ENCODE data around the gene HYLS1.
"Not testable (repeated sequence)": the region's sequence is repeated elsewhere in the genome, so short reads cannot be mapped to it uniquely, and the experiment has no call there.

HYLS1 gene

DNA sequence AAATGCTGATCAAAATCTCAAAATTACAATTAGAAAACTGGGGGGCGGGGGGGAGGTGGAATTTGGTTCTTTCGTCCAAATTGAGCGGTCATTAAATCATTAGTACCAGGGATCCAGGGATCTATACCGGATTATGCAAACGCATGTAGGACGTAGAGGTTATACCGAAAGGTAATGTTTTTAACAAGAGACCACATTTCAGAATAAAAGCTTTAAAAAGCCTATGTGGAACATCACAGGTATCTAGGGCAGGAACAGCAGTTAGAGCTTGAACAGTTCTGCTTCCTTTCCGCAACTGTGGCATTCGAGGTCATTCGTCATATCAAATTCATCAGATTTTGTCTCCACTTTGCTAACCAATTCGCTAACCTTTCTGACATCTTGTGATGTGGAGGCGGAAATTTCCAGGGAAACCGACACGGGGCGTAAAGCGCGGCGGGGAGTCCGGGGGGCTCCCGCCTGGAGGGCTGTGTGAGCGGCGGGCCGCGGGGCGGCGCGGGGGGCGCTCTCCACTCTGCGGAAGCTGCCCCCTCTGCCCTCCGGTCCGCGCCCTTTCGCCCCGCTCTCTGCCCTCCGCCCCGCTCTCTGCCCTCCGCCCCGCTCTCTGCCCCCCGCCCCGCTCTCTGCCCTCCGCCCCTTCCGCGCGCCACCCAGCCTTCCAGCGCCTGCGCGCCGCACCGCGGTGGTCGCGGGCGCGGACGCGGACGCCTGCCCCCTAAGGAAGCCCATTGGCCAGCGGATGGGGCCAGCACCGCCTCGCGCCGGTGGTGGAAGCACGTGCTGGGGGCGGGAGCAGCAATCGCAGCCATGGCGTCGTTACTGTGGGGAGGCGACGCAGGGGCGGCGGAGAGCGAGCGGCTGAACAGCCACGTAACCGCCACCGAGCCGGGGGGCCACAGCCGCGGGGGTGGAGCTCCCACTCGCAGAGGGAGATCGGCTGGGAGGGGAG, 16.5 kb downstream of the HYLS1 start, which contains the start of gene DDX25:
DDX25 (plus strand) TSS at position 798 of the 949 bp plus-strand sequence; CDS start at position 808, 10 bp downstream.
- H3K4me1 ChIP-seq (ENCODE audit: control insufficient read depth, insufficient read depth, low read length): peaks cover 5% of the 10 kb centered on the region; the same call in 1 of the 2 replicates
- H3K9me3 ChIP-seq (ENCODE audit: control insufficient read depth, insufficient read depth, low read length): no peaks in the 10 kb centered on the region
- H3K27me3 ChIP-seq (ENCODE audit: control insufficient read depth, insufficient read depth, low read length): peaks cover 21% of the 10 kb centered on the region
- no peak within 1 kb of the TSS for H3K27ac ChIP-seq (ENCODE audit: low read depth, low read length)
- peaks cover 24% of the 10 kb centered on the region for H3K36me3 ChIP-seq (ENCODE audit: control insufficient read depth, insufficient read depth, low read length)
- no peak within 1 kb of the TSS for H3K9ac ChIP-seq (ENCODE audit: low read depth, low read length)
- peak within 1 kb of the TSS; percentile 100 for H3K4me3 ChIP-seq (ENCODE audit: low read depth, low read length)

DNA sequence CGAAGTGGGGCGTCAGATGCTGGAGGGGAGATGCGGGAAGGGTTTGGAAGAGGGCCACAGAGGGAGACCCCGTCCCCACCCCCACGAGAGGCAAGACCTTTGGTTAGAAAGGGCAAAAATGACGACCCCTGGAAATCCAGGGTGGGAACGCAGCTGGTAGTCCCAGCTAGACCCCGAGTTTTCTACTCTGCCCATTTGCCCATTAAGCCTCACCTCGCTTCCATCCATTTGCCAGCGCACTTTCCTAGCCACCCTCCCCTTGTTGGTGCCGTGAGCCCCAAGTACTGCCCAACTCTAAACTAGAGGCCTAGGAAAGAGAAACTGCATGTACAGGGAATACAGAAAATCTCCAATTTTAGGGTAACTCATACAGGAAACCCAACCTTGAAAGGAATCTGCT, 17.2 kb downstream of the HYLS1 start:
- no peak overlapping the region for H3K9ac ChIP-seq (ENCODE audit: low read depth, low read length)

DNA sequence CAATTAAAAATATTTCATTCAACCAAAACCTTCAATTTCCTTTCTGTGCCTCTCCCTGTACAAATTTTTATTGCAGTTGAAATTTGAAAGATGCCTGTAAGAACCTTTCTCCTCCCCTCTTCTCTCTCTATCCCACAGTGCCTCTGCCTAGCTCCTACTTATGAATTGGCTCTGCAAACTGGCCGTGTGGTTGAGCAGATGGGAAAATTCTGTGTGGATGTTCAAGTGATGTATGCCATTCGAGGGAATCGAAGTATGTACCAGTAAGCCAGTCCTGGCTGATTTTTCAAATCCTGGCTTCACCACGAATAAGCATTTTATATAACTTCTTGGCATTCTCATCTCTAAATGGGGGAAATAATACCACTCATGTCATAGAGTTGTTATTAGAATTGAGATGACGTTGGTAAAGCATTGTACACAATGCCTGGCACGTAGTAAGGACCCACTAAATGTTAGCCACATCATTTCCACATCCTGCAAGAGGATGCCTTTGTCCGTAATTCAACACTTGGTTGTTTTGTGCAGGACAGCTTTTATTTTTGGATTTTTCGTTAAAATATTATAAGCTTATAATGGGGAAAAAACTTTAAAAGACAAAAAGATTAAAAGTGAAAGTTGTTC, 22.9 kb downstream of the HYLS1 start:
- Histone ChIP-seq H3K36me3 (ENCODE audit: control insufficient read depth, insufficient read depth, low read length) (peaks cover 22% of the 10 kb centered on the region; the same call in 1 of the 2 replicates), H3K27ac (ENCODE audit: low read depth, low read length) (no peak overlapping the region), H3K27me3 (ENCODE audit: control insufficient read depth, insufficient read depth, low read length) (peaks cover 9% of the 10 kb centered on the region), H3K9me3 (ENCODE audit: control insufficient read depth, insufficient read depth, low read length) (no peaks in the 10 kb centered on the region), H3K4me1 (ENCODE audit: control insufficient read depth, insufficient read depth, low read length) (no peaks in the 10 kb centered on the region), H3K9ac (ENCODE audit: low read depth, low read length) (no peak overlapping the region), H3K4me3 (ENCODE audit: low read depth, low read length) (no peak overlapping the region)

More for the DNA sequence above, 17.2 kb downstream of the HYLS1 start:
- peaks cover 18% of the 10 kb centered on the region for H3K36me3 ChIP-seq (ENCODE audit: control insufficient read depth, insufficient read depth, low read length)
- peak overlapping the region; percentile 100 for H3K4me3 ChIP-seq (ENCODE audit: low read depth, low read length)
- H3K27me3 ChIP-seq (ENCODE audit: control insufficient read depth, insufficient read depth, low read length): peaks cover 21% of the 10 kb centered on the region
- H3K4me1 ChIP-seq (ENCODE audit: control insufficient read depth, insufficient read depth, low read length): peaks cover 5% of the 10 kb centered on the region; the same call in 1 of the 2 replicates
- no peak overlapping the region for H3K27ac ChIP-seq (ENCODE audit: low read depth, low read length)
- H3K9me3 ChIP-seq (ENCODE audit: control insufficient read depth, insufficient read depth, low read length): no peaks in the 10 kb centered on the region

DNA sequence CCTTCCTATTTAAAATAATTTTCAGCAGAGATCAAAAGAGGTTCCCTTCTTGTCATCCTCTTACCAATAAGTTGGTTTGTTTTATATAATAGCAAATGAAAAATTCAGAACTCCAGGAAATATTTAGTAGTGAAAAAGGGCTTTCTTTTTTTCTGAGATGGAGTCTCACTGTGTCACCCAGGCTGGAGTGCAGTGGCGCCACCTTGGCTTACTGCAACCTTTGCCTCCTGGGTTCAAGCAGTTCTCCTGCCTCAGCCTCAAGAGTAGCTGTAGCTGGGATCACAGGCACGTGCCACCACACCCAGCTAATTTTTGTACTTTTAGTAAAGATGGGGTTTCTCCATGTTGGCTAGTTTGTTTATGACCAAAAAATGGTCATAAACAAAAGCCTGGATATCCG, 27.1 kb downstream of the HYLS1 start:
- H3K9ac ChIP-seq (ENCODE audit: low read depth, low read length); H3K27me3 ChIP-seq (ENCODE audit: control insufficient read depth, insufficient read depth, low read length); H3K9me3 ChIP-seq (ENCODE audit: control insufficient read depth, insufficient read depth, low read length); H3K27ac ChIP-seq (ENCODE audit: low read depth, low read length); H3K4me3 ChIP-seq (ENCODE audit: low read depth, low read length); H3K4me1 ChIP-seq (ENCODE audit: control insufficient read depth, insufficient read depth, low read length): not testable (repeated sequence)
- H3K36me3 ChIP-seq (ENCODE audit: control insufficient read depth, insufficient read depth, low read length): 0 out of 2 replicates have a peak, but pooled peaks cover 11% of the 10 kb centered on the region

DNA sequence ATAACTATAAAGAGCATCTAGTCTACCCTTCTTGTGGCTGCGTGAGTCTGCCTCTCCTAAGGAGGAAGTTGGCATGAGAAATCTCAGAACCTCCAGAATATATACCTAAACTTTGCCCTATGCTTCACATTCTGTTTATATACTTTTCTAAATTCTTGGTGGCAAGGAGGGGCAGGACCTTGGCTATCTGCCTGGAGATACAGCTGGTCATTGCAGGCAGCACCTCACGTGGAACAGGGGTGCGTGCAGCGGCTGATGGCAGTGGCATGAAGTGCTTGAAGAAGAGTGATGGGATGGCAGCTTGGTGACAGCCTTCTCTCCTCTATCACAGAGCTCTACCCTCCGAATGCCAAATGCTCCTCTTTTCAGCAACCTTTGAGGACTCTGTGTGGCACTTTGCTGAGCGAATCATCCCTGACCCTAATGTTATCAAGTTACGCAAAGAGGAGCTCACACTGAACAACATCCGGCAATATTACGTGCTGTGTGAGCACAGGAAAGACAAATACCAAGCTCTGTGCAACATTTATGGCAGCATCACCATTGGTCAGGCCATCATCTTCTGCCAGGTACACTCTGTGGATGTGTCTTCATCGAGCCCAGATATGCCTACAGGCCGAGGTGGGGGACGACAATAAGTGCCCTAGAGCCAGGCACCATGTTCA, 29.3 kb downstream of the HYLS1 start:
- H3K9me3 ChIP-seq (ENCODE audit: control insufficient read depth, insufficient read depth, low read length): no peaks in the 10 kb centered on the region
- 0 out of 2 replicates have a peak, but pooled peaks cover 2% of the 10 kb centered on the region for H3K36me3 ChIP-seq (ENCODE audit: control insufficient read depth, insufficient read depth, low read length)
- no peak overlapping the region for H3K27ac ChIP-seq (ENCODE audit: low read depth, low read length)
- no peak overlapping the region for H3K9ac ChIP-seq (ENCODE audit: low read depth, low read length)
- H3K27me3 ChIP-seq (ENCODE audit: control insufficient read depth, insufficient read depth, low read length): no peaks in the 10 kb centered on the region
- no peak overlapping the region for H3K4me3 ChIP-seq (ENCODE audit: low read depth, low read length)
- no peaks in the 10 kb centered on the region for H3K4me1 ChIP-seq (ENCODE audit: control insufficient read depth, insufficient read depth, low read length)

DNA sequence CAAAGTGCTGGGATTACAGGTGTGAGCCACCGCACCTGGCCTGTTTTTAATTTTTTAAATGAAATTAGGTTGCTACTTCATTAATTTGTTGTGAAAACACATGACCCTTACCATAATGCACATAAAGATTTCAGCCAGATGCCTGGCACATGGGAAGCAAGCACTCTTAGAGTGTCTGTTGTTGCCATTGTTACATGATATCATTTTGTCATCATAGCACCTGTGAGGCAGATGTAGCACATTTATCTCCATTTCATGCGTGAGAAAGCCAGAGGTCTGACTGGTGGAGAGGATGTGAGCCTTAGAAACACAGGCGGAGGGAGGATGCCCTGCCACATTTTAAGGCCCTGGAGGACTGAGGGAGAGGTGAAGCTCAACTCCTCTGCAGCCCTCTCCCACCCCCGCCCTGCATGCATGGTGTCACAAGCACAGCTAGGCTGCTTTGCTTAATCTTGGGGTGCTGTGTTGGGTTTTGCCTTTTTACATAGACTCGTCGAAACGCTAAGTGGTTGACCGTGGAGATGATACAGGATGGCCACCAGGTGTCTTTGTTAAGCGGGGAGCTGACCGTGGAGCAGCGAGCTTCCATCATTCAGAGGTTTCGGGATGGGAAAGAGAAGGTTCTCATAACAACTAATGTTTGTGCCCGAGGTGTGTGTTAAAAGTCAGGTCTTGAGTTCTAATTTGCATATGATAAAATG, 30.8 kb downstream of the HYLS1 start:
- no peaks in the 10 kb centered on the region for H3K4me1 ChIP-seq (ENCODE audit: control insufficient read depth, insufficient read depth, low read length)
- H3K27me3 ChIP-seq (ENCODE audit: control insufficient read depth, insufficient read depth, low read length): no peaks in the 10 kb centered on the region
- H3K4me3 ChIP-seq (ENCODE audit: low read depth, low read length): no peak overlapping the region
- no peak overlapping the region for H3K27ac ChIP-seq (ENCODE audit: low read depth, low read length)
- H3K36me3 ChIP-seq (ENCODE audit: control insufficient read depth, insufficient read depth, low read length): no peaks in the 10 kb centered on the region
- H3K9me3 ChIP-seq (ENCODE audit: control insufficient read depth, insufficient read depth, low read length): no peaks in the 10 kb centered on the region
- H3K9ac ChIP-seq (ENCODE audit: low read depth, low read length): no peak overlapping the region

DNA sequence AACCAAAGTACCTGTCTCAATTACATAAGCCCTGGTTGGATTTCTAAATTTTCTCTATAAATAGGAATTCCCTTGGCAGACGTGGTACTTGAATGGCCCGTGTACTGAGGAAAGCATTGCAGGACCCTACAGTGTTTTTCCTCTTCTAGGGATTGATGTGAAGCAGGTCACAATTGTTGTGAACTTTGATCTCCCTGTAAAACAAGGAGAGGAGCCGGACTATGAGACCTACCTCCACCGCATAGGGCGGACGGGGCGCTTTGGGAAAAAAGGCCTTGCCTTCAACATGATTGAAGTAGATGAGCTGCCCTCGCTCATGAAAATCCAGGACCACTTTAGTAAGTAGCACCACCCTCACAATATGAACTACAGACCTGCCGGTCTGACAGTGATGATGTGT, 33.6 kb downstream of the HYLS1 start:
- H3K27me3 ChIP-seq (ENCODE audit: control insufficient read depth, insufficient read depth, low read length): no peaks in the 10 kb centered on the region
- no peak overlapping the region for H3K27ac ChIP-seq (ENCODE audit: low read depth, low read length)
- H3K4me1 ChIP-seq (ENCODE audit: control insufficient read depth, insufficient read depth, low read length): peaks cover 2% of the 10 kb centered on the region; the same call in 1 of the 2 replicates
- H3K9ac ChIP-seq (ENCODE audit: low read depth, low read length): no peak overlapping the region
- no peaks in the 10 kb centered on the region for H3K9me3 ChIP-seq (ENCODE audit: control insufficient read depth, insufficient read depth, low read length)
- H3K4me3 ChIP-seq (ENCODE audit: low read depth, low read length): no peak overlapping the region
- no peaks in the 10 kb centered on the region for H3K36me3 ChIP-seq (ENCODE audit: control insufficient read depth, insufficient read depth, low read length)

DNA sequence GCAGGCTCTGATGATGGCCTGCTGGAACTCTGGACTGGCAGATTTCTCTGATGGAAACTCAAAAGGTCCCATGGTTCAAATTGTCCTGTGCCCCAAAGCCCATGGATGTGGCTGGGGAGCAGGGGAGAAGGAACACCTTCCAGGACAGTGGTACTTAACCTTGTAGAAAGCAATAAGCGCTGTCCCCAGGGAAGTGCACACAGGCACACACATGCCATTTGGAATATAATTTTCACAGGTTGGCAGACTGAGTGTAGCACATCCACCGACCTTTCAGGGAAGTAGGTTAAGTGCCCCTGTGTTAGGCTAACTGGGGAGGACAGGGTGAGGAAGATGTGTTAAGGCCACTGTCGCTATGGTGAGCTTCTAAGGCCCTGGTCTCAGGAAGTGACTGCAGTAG, 34.7 kb downstream of the HYLS1 start:
- Histone ChIP-seq H3K9ac (ENCODE audit: low read depth, low read length) (no peak overlapping the region), H3K4me1 (ENCODE audit: control insufficient read depth, insufficient read depth, low read length) (peaks cover 2% of the 10 kb centered on the region; the same call in 1 of the 2 replicates), H3K36me3 (ENCODE audit: control insufficient read depth, insufficient read depth, low read length) (no peaks in the 10 kb centered on the region)

DNA sequence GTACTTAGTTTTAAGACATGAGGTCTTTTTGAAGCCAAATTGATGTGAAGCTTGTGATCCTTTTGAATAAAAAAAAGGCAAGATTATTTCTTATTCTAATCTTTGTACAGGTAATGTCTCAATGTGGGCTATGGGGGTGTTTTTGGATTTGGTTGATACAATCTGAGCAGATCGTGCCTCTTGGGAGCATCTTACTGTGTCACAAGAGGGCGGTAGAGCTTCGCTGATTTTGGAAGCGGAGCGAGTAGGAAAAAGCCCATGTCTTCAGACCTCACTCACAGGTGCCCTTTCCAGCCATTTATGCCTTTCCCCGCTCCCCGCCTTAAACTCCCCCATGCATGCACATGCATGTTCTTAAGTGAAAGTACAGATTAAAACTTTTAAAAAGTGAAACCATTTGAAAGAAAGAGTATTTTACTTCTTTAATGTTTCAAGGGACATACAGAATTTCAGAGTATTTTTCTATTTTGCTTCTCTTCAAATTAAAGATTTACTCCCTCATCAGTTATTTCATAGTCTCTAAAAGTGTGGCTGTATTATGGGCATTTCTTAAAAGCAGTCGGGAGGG, 35.6 kb downstream of the HYLS1 start:
- no peaks in the 10 kb centered on the region for H3K27me3 ChIP-seq (ENCODE audit: control insufficient read depth, insufficient read depth, low read length)
- no peaks in the 10 kb centered on the region for H3K9me3 ChIP-seq (ENCODE audit: control insufficient read depth, insufficient read depth, low read length)
- H3K4me3 ChIP-seq (ENCODE audit: low read depth, low read length): no peak overlapping the region
- peaks cover 2% of the 10 kb centered on the region; the same call in 1 of the 2 replicates for H3K4me1 ChIP-seq (ENCODE audit: control insufficient read depth, insufficient read depth, low read length)
- no peaks in the 10 kb centered on the region for H3K36me3 ChIP-seq (ENCODE audit: control insufficient read depth, insufficient read depth, low read length)
- no peak overlapping the region for H3K27ac ChIP-seq (ENCODE audit: low read depth, low read length)
- H3K9ac ChIP-seq (ENCODE audit: low read depth, low read length): no peak overlapping the region

More for the DNA sequence above, 34.7 kb downstream of the HYLS1 start:
- H3K27ac ChIP-seq (ENCODE audit: low read depth, low read length): no peak overlapping the region
- H3K9me3 ChIP-seq (ENCODE audit: control insufficient read depth, insufficient read depth, low read length): no peaks in the 10 kb centered on the region
- H3K4me3 ChIP-seq (ENCODE audit: low read depth, low read length): no peak overlapping the region
- no peaks in the 10 kb centered on the region for H3K27me3 ChIP-seq (ENCODE audit: control insufficient read depth, insufficient read depth, low read length)

DNA sequence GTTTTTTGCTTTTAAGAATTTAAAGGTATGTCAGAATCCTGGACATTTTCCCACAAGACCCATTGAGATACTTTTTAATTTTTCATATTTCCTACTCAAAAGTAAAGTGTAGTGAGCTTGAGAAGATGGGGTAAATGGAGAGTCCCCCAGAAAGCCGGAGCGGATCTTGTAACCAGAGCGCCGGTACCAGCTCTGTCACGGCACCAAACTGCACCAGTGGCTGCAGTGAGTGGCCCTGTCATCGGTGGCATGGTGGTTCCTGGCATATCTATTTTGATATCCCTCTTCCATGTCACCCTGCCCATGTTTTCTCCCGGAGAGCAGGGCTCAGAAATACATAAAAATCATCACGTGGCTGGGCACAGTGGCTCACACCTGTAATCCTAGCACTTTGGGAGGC, 36.2 kb downstream of the HYLS1 start:
- H3K9me3 ChIP-seq (ENCODE audit: control insufficient read depth, insufficient read depth, low read length): no peaks in the 10 kb centered on the region
- no peak overlapping the region for H3K9ac ChIP-seq (ENCODE audit: low read depth, low read length)
- no peaks in the 10 kb centered on the region for H3K36me3 ChIP-seq (ENCODE audit: control insufficient read depth, insufficient read depth, low read length)
- H3K27me3 ChIP-seq (ENCODE audit: control insufficient read depth, insufficient read depth, low read length): no peaks in the 10 kb centered on the region
- peaks cover 2% of the 10 kb centered on the region; the same call in 1 of the 2 replicates for H3K4me1 ChIP-seq (ENCODE audit: control insufficient read depth, insufficient read depth, low read length)
- no peak overlapping the region for H3K27ac ChIP-seq (ENCODE audit: low read depth, low read length)
- H3K4me3 ChIP-seq (ENCODE audit: low read depth, low read length): no peak overlapping the region

Measured in HUES48 (cell line).